ENCODE results near the gene NAXD.
"Not testable (repeated sequence)": the region's sequence is repeated elsewhere in the genome, so short reads cannot be mapped to it uniquely, and the experiment has no call there.

The NAXD gene

DNA sequence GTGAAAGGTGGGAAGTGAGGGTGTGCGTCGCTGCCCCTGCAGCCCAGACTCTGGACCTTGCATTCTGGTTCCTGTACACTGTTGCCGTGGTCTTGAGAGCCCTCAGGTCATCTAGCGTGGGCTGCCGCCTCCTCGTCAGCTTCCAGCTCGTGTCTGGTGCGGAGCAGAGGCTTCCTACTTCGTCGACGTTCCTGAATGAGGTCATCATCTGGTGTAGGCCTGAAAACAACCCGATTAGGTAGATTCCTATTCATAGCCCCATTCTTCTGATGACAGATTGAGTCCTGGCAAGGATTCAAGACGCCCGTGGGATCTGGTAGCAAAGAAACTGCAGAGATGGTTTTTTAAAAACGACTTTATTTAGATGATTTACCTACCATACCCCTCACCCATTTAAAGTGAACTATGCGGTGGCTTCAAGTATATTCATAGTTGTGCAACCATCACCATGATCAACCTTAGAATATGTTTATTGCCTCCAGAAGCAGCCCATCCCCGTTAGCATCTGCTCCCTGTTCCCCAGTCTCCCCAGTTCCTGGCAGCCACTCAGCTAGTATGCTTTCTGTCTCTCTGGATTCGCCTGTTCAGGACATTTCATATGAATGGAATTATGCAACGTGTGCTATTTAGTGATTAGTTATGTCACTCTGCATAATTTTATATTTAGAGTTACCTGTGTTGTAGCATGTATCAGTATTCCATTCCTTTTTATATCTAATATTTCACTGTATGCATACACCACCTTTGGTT is 13.8 kb downstream of the NAXD start:
- no peak for DNase-seq

- no peak for DNase-seq
Observed at GRCh38 chr13:110629735-110630134, 14.4 kb downstream of the NAXD start.

GRCh38 chr13:110630566-110631119 is 15.3 kb downstream of the NAXD start:
- no peak for DNase-seq

DNA sequence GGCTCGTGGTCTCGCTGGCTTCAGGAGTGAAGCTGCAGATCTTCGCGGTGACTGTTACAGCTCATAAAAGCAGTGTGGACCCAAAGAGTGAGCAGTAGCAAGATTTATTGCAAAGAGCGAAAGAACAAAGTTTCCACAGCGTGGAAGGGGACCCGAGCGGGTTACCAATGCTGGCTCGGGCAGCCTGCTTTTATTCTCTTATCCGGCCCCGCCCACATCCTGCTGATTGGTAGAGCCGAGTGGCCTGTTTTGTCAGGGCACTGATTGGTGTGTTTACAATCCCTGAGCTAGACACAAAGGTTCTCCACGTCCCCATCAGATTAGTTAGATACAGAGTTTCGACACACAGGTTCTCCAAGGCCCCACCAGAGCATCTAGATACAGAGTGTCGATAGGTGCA is 16.9 kb downstream of the NAXD start:
- DNase-seq = not testable (repeated sequence)

- DNase-seq = no peak
Observed at GRCh38 chr13:110633776-110634175, 18.4 kb downstream of the NAXD start.

GRCh38 chr13:110634558-110634957 is 19.2 kb downstream of the NAXD start:
- no peak for DNase-seq

GRCh38 chr13:110635405-110636002 is 20.2 kb downstream of the NAXD start:
- no peak for DNase-seq

DNA sequence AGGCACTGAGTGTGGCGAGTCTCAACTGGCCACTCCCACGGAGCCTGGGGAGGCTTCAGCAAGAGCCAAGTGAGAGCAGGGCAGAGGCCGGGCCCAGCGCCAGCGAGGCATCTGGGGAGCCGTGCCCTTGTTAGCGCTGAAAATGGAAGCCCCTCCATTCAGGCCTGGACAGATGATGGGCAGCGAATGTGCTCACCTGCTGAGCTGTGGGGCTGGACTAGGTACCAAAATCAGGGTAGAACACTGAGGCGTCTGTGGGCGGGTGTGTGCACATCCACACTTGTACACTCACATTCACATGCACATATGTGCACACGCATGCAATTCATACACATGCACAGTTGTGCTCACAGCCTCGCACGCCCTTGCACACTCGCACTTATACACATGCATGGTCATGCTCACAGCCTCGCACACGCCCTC is 20.7 kb downstream of the NAXD start:
- no peak for DNase-seq

DNA sequence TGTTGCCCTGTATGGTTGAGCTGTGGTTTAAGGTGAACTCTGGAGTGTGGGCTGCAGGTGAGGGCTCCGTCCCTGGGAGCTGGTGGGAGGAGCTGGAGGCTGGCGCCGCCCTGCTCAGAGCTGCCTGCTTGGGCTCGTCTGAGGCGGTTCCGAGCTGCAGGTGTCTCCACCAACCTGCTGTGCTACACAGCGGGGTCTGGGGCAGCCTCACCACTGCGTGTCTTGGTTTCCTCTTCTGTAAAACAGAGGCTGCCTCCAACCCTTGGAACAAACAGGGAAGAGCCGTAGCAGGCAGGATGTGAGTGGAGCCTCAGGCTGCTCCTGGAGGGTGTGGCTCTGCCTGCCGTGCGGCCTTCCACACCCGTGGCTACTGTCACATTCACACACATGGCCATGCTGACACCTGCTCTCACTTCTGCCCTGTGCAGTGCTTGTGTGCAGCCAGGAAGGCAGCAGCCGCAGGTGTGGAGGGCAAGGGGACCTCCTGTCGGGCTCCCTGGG is 21.4 kb downstream of the NAXD start:
- no peak for DNase-seq

DNA sequence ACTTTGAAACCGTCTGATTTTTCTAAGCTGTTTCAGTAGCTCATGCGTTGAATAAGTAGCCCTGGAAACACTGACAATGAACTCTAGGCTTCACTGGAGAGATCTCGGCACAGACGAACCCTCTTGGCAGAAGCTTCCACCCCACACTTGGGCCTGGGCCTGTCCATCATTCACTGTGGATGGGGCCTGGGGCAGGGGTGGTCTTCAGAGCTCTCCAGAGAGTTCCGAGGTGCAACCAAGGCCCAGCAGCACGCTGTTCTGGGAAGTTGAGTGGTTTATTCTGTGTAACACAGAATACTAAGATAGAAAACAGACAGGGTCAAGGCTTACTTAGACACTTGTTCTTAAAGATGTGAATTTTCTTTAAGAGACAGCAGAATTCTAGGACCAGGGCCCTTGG is 21.9 kb downstream of the NAXD start:
- no peak for DNase-seq

GRCh38 chr13:110637747-110638146 is 22.4 kb downstream of the NAXD start:
- no peak for DNase-seq

- no peak for DNase-seq
Observed at GRCh38 chr13:110638257-110638656, 22.9 kb downstream of the NAXD start.

DNA sequence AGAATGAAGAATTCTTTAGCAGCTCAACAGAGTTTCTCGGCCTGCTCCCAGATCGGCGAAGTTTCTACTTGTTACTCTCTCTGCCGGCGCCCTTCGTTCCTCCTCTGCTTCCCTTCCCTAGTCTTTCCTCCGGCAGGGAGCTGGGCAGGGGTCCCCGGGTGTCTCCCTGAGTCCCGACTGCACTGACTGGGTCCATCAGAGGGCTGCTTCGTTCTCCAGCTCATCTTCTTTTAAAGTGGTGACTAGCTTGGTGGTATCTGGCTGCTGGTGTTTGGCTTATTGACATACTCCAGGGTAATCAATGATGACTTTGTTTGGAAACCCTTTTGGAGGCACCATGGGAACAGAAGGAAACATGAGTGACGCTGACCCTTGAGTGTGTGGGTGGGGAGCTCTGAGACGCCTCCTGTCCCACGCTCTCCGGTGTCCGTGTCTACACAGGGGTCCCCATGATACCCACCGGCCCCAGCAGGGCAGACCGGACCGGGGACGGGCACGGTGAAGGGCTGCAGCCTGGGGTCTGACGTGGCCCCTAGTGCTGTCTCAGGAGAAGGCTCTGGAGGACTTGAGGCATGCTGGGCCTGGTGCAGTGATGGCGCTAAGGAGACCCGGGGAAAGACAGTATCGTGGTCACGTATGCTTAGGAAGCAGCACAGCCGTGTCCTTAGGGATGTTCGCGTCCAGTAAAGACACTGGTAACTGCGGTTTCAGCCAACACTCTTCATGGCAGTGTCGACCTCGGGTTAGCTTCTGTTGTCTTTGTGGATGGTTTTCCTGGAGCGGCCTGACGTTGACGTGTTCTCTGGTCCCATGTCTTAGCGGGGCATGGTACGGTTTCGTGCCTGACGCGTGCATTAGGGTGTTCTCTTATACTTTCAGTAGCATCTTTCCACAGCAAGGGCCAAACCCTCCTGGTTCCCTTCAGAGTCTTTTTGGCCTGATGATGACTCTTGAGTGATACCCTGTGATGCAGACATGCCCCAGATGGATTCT is 23.8 kb downstream of the NAXD start:
- no peak for DNase-seq

- no peak for DNase-seq
Observed at GRCh38 chr13:110639935-110640334, 24.6 kb downstream of the NAXD start.

GRCh38 chr13:110640591-110641029 is 25.3 kb downstream of the NAXD start:
- no peak for DNase-seq

DNA sequence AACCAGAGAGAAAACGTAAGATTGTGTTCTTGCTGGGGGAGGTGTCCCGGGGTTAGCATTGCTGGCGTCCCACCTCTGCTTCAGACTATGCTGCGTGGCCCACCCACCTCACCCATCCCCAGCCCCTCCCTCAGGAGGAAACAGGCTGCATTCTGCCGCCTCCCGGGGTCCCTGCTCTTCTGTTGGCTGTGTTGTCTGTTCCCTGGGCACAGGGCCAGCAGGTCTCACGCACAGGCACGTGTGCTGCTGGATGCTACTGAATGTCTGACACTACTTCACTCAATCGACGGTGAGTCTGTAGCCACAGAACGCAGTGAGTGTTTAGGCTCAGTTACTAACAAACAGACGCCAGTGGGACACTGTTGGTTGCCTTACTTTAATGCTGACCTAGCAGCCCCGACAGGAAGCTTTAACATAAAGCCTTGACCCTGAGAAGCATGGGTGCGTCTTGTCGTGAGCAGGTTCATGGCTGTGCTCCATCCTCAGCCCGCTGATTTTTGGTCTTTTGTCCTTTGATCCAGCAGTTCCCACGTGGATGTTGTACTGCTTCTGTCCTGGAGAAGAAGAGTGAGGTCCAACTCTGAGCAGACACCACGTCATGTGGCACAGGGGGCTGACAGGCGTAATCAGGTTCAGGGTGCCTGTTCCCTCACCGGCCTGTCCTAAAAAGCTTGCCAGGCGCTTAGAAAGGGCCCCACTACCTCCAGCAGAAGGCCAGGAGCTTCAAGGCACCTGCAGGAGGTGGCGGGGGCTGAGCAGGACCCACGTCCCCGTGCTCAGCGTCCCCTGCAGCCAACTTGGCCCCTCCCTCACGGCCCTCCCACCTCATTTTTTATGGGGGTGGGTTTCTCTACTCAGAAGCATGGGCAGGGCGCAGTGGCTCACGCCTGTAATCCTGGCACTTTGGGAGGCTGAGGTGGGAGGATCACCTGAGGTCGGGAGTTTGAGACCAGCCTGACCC is 26.0 kb downstream of the NAXD start:
- DNase-seq = no peak

DNA sequence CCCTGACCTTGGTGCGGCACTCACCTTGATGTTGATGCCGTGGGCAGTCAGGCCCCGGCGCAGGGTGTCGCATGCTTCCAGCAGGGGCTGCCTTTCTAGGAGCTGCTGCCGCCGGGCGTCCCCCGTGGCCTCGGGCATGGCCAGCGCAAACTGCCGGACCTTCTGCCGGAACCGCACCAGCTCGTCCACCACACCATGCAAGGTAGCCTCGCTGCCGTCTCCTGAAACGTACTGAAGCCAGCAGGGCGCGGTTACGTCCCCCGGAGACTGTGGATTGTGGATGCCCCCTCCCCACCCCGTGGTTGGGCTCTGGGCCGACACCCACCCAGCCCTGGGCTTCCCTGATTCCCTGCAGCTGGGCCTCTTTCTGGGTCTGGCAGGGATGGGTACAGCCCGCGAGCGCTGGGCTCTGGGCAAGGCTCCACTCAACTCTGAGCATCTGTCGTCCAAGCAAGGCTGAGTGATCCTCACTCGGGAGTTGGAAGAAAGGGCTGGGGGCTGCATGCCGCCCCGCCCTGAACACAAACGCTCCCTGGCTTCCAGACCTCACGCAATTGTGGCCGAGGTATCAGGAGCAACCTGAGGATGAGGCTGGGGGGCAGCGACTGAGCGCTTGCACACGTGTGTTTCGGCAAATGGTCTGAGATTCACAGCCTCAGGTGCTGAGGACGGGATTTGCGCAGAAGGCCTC is 27.1 kb downstream of the NAXD start:
- DNase-seq = no peak

DNA sequence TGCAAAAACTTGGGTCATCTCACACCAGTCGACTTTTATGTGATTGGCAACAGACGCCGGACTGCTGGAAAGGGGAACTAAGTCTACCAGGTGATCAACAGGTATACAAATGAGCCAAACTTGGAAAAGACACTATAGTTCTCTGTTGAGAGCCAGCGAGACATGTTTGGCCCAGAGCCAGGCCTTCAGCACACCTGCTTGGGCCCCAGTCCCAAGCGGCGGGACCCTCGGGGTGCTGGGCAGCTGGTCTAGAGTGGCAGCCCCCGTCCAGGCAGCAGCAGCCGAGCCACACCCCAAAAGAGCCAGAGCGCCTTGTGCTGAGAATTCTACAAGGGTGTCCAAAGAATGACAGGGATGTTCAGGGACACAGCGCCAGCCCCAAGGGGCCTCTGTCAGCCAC is 28.0 kb downstream of the NAXD start:
- no peak for DNase-seq

DNA sequence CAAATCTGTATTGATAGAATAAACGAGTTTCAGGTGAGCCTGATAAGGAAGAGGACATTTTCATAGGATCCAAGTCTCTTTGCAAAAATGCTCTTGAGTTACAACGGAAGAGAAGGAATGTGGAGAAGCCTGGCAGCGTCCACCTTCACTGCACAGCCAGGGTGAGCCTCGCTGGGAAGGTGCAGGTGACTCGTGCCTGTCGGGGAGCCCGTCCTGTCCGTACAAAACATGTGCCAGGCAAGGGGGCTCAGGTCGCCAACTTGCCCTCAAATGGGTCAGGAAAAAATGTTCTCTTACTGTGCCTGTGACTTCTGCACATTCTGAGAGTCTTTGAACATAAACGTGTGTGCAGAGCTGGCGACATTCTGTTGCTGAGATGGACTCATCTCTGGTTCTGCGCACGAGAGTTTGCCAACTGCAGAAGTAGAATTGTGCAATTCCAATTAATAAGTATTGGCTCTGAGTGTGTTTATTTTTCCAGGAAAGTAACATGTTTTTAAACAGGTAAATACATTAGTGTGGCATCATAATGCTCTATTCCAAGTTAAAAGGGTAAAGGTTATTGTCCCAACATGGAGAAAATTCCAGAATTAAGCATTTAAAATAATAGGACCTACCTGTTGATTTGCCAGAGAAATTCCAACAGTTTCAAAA is 28.6 kb downstream of the NAXD start:
- DNase-seq = no peak

GRCh38 chr13:110644892-110645521 is 29.7 kb downstream of the NAXD start:
- peak; percentile 37 to 40 for DNase-seq

Measured in stimulated activated CD4-positive, alpha-beta T cell treated with anti-CD3 and anti-CD28 coated beads, Interleukin-2, amount 100 ng/mL, for 24 hours (primary cell).